ENCODE data around the gene DTNBP1. TPM values are rescaled to one million over a fixed set of nuclear protein-coding genes. Genes with fewer than 3 reads are reported as not detected.

The DTNBP1 gene
- total RNA-seq, 1 experiment from 2014 or later: 20.7 TPM

DNA sequence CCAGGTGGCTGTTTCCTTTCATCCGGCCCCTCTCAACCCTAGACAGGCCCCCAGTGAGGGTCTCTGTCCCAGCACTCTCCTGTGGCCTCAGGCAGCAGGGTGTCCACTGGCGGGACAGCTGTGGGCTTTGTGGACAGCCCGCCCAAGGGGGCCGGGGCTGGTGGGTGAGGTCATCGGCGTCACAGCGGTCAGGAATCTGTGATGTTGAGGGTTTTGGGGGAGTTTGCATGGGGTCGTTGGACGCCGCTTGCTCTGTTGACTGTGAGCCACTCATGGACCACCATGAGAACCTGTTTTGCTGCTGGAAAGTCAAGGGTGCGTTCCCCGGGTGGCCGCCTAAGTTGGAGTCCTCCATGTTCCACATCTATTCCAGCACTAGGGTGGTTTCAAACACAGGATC lies 146.4 kb downstream of the DTNBP1 start:
- intact Hi-C loops (cut with micrococcal nuclease; ENCODE audit: unreplicated experiment): loop anchor here (5.0 kb wide), 1 partner anchor 106 kb away; no protein-coding TSS in a partner anchor
- Histone ChIP-seq H3K4me3 (ENCODE audit: low read depth, low read length) (no peak overlapping the region), H3K4me1 (no peaks in the 10 kb centered on the region), H3K27me3 (replicated peaks; ENCODE audit: control insufficient read depth, insufficient read depth, low read length) (no peaks in the 10 kb centered on the region), H3K9me3 (no peaks in the 10 kb centered on the region), H3K36me3 (ENCODE audit: control insufficient read depth, insufficient read depth, low read length) (peaks cover 2% of the 10 kb centered on the region)
- Mint-ChIP-seq H3K27ac (ENCODE audit: unreplicated experiment) (peak overlapping the region; percentile 15), H3K4me3 (ENCODE audit: unreplicated experiment) (no peak overlapping the region), H3K4me1 (ENCODE audit: low read depth, unreplicated experiment) (no peaks in the 10 kb centered on the region), H3K36me3 (ENCODE audit: insufficient read depth, unreplicated experiment) (peaks cover 77% of the 10 kb centered on the region), H3K27me3 (ENCODE audit: insufficient read depth, unreplicated experiment) (no peaks in the 10 kb centered on the region), H3K9me3 (ENCODE audit: unreplicated experiment) (no peaks in the 10 kb centered on the region)
- ChIA-PET POLR2A (no interaction called here), CTCF (no interaction called here)
- DNase-seq: no peak
- TF ChIP-seq, protein P1, sequence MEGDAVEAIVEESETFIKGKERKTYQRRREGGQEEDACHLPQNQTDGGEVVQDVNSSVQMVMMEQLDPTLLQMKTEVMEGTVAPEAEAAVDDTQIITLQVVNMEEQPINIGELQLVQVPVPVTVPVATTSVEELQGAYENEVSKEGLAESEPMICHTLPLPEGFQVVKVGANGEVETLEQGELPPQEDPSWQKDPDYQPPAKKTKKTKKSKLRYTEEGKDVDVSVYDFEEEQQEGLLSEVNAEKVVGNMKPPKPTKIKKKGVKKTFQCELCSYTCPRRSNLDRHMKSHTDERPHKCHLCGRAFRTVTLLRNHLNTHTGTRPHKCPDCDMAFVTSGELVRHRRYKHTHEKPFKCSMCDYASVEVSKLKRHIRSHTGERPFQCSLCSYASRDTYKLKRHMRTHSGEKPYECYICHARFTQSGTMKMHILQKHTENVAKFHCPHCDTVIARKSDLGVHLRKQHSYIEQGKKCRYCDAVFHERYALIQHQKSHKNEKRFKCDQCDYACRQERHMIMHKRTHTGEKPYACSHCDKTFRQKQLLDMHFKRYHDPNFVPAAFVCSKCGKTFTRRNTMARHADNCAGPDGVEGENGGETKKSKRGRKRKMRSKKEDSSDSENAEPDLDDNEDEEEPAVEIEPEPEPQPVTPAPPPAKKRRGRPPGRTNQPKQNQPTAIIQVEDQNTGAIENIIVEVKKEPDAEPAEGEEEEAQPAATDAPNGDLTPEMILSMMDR (IDR thresholded peaks at IDR 0.05; ENCODE audit: insufficient read depth in 1 of 2, low read depth in 1 of 2, low read length in 1 of 2, severe bottlenecking in 1 of 2, unreplicated experiment in 1 of 2): no peak
- BruUV-seq (replicated peaks): no TSS peak

DNA sequence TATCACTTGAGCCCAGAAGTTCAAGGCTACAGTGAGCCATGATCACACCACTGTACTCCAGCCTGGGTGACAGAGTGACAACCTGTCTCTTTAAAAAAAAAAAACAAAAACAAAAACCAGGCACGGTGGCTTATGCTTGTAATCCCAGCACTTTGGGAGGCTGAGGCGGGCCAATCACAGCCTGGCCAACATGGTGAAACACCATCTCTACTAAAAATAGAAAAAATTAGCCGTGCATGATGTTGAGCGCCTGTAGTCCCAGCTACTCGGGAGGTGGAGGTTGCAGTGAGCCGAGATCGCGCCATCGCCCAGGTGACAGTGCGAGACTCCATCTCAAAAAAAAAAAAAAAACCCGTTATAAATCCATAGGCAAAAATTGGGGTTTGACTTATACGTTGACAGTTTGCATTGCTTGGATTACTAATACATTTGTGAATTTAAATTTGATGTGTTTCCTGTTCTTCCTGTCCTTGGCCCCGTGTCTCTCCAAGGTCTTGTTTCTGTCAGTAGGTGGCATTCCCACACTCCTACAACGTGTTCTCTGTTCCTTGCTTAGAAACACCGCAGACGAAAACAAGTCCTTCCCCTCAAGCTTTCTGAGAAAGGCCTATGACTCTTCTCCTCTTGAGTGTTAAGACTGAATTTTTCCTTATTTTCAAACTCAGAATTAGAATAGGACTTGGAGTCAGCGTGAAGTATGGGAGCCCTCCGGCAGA lies 147.0 kb downstream of the DTNBP1 start:
- no peak overlapping the region for H3K4me3 ChIP-seq (ENCODE audit: low read depth, low read length)
- Mint-ChIP-seq H3K36me3 (ENCODE audit: insufficient read depth, unreplicated experiment) (peaks cover 71% of the 10 kb centered on the region), H3K27me3 (ENCODE audit: insufficient read depth, unreplicated experiment) (no peaks in the 10 kb centered on the region), H3K9me3 (ENCODE audit: unreplicated experiment) (no peaks in the 10 kb centered on the region), H3K4me1 (ENCODE audit: low read depth, unreplicated experiment) (no peaks in the 10 kb centered on the region), H3K4me3 (ENCODE audit: unreplicated experiment) (no peak overlapping the region), H3K27ac (ENCODE audit: unreplicated experiment) (peak overlapping the region; percentile 15)
- peaks cover 2% of the 10 kb centered on the region for H3K36me3 ChIP-seq (ENCODE audit: control insufficient read depth, insufficient read depth, low read length)
- intact Hi-C loops (cut with micrococcal nuclease; ENCODE audit: unreplicated experiment): loop anchor here (5.0 kb wide), 1 partner anchor 106 kb away; no protein-coding TSS in a partner anchor
- BruUV-seq (replicated peaks): no TSS peak
- H3K9me3 ChIP-seq: no peaks in the 10 kb centered on the region
- H3K4me1 ChIP-seq: no peaks in the 10 kb centered on the region
- TF ChIP-seq, protein P1 (IDR thresholded peaks at IDR 0.05; ENCODE audit: insufficient read depth in 1 of 2, low read depth in 1 of 2, low read length in 1 of 2, severe bottlenecking in 1 of 2, unreplicated experiment in 1 of 2): no peak
- ChIA-PET POLR2A (no interaction called here), CTCF (no interaction called here)
- no peaks in the 10 kb centered on the region for H3K27me3 ChIP-seq (replicated peaks; ENCODE audit: control insufficient read depth, insufficient read depth, low read length)
- DNase-seq: no peak

DNA sequence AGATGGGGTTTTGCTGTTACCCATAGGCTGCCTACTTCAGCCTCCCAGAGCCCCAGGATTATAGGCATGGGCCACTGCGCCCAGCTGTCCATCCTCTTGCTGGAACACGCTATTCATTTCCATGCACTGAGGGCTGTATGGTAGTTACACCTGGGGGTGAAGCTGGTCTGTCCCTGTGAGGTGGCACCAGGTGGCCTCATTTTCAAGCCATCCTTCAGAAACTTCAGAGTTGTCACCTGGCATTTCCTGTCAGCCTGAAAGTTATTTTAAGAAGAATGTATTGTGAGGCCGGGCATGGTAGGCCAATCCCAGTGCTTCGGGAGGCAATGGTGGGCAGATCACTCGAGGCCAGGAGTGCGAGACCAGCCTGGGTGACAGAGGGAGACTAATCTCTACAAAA lies 147.6 kb downstream of the DTNBP1 start:
- TF ChIP-seq, protein P1 (IDR thresholded peaks at IDR 0.05; ENCODE audit: insufficient read depth in 1 of 2, low read depth in 1 of 2, low read length in 1 of 2, severe bottlenecking in 1 of 2, unreplicated experiment in 1 of 2): no peak
- POLR2A ChIA-PET: interaction anchor here (0.5 kb wide), 1 partner anchor 75 kb away, joined by 4 read pairs; no protein-coding TSS in a partner anchor
- DNase-seq: no peak
- no TSS peak for BruUV-seq (replicated peaks)
- Mint-ChIP-seq H3K27ac (ENCODE audit: unreplicated experiment) (no peak overlapping the region), H3K4me3 (ENCODE audit: unreplicated experiment) (no peak overlapping the region), H3K4me1 (ENCODE audit: low read depth, unreplicated experiment) (no peaks in the 10 kb centered on the region), H3K9me3 (ENCODE audit: unreplicated experiment) (no peaks in the 10 kb centered on the region), H3K27me3 (ENCODE audit: insufficient read depth, unreplicated experiment) (no peaks in the 10 kb centered on the region), H3K36me3 (ENCODE audit: insufficient read depth, unreplicated experiment) (peaks cover 71% of the 10 kb centered on the region)
- intact Hi-C loops (cut with micrococcal nuclease; ENCODE audit: unreplicated experiment): loop anchor here (5.0 kb wide), 1 partner anchor 107 kb away; no protein-coding TSS in a partner anchor
- CTCF ChIA-PET: no interaction called here
- Histone ChIP-seq H3K4me3 (ENCODE audit: low read depth, low read length) (no peak overlapping the region), H3K36me3 (ENCODE audit: control insufficient read depth, insufficient read depth, low read length) (peaks cover 2% of the 10 kb centered on the region), H3K9me3 (no peaks in the 10 kb centered on the region), H3K27me3 (replicated peaks; ENCODE audit: control insufficient read depth, insufficient read depth, low read length) (no peaks in the 10 kb centered on the region), H3K4me1 (no peaks in the 10 kb centered on the region)

All from Caco-2 (cell line).